ENCODE measurements around the gene HPF1.
"Not testable (repeated sequence)": the region's sequence is repeated elsewhere in the genome, so short reads cannot be mapped to it uniquely, and the experiment has no call there.

Gene HPF1

GRCh38 chr4:169741569-169741968, 16.2 kb downstream of the HPF1 start:
- no peak for DNase-seq (ENCODE audit: low read depth in 2 of 2)

DNA sequence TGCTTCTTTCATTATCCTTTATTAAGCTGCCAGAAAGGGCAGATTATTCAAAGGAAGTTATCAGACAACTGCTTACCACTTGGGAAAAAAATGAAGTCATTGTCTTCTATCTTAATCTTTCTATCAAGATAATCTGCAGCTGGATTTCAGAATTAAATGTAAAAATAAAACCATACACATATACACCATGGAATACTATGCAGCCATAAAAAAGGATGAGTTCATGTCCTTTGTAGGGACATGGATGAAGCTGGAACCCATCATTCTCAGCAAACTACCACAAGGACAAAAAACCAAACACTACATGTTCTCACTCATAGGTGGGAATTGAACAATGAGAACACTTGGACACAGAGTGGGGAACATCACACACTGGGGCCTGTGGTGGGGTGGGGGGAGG, 19.1 kb downstream of the HPF1 start:
- not testable (repeated sequence) for DNase-seq (ENCODE audit: low read depth in 2 of 2)

DNA sequence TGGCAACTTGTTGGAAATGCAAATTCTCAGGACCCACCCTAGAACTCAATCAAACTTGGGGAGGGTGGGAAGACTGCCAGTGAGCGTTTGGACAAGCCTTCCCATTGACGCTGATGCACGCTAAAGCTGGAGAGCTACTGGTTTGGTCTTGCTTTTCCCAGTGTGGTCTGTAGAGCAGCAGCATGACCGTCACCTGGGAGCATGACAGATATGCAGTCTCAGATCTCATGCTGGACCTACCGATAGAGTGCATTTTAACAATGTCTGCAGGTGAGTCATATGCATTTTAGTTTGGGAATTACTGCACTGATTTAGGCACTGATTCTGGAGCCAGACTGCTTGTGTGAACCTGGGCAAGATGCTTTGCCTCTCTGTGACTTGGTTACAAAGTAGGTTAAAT, 27.2 kb downstream of the HPF1 start:
- no peak for DNase-seq (ENCODE audit: low read depth in 2 of 2)

GRCh38 chr4:169727616-169728015, 30.1 kb downstream of the HPF1 start:
- DNase-seq (ENCODE audit: low read depth in 2 of 2): no peak

- DNase-seq (ENCODE audit: low read depth in 2 of 2): peak; percentile 33 to 41
Measured at GRCh38 chr4:169724260-169724659, 33.5 kb downstream of the HPF1 start.

DNA sequence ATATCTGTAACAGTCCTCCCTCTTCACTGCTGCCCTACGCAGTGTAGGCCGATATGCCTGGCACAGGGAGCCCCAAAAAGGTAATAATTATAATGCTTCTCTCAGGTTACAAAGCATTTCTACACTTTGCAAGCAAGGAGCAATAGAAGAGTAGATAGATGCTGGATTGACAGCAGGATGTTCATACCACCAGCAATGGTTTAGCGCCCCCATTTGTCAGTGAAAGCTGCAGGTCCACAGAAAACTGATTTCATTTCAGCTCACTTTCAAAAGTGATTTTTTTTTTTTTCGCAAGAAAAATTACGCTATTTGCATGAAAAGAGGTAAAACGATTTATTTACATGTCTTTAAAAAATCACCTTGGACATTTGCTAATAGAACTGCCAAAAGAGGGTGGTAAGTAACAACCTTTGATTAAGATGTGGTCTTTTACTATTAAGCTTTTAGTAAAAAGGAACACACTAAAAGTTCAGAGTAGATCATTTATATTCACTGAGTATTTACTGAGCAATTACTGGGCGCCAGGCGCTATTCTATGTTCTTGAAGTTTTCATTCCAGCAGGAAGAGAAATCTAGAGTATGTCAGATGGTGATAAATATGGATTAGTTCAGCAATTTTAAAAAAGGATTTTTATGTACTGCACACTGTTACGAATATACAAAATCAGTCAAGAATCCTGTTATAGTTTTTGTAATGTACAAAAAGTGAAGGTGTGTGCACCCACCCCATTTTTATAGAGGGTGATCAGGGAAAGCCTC, 34.4 kb downstream of the HPF1 start:
- no peak for DNase-seq (ENCODE audit: low read depth in 2 of 2)

- no peak for DNase-seq (ENCODE audit: low read depth in 2 of 2)
Measured at GRCh38 chr4:169720529-169720928, 37.2 kb downstream of the HPF1 start.

- no peak for DNase-seq (ENCODE audit: low read depth in 2 of 2)
Measured at GRCh38 chr4:169716677-169717076, 41.1 kb downstream of the HPF1 start.

GRCh38 chr4:169715826-169716225, 41.9 kb downstream of the HPF1 start:
- no peak for DNase-seq (ENCODE audit: low read depth in 2 of 2)

GRCh38 chr4:169707958-169708643, 49.6 kb downstream of the HPF1 start:
- DNase-seq (ENCODE audit: low read depth in 2 of 2): no peak

DNA sequence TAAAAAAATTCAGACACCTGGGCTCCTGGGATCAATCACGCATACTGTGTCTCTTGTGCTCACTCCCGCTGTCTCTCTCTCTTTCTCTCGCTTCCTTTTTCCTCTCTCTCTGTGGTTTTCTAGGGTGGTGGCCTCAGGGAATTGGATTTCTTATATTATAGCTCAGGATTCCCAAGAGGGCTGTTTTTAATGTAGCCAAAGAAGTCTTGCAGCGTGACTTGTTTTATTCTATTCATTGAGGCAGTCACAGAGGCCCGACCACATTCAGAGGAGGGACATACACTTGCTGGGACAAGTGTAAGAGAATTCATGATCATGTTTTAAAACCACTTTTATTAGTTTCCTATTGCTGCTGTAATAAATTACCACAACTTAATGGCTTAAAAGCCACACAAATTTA, 59.4 kb downstream of the HPF1 start:
- no peak for DNase-seq (ENCODE audit: low read depth in 2 of 2)

DNA sequence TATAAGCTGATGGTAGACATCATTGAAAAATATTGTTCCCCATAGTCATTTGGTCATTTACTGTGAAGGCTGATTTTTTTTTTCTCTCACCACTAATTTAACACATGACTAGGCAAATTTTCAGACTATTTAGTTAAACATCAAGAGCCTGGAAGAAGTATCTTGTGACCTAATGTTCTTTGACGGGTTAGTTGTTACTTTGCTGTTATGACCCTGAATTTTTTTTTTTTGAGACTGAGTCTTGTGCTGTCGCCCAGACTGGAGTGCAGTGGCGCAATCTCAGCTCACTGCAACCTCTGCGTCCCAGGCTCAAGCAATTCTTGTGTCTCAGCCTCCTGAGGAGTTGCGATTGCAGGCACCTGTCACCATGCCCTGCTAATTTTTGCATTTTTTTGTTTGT, 67.0 kb downstream of the HPF1 start:
- DNase-seq (ENCODE audit: low read depth in 2 of 2): no peak

GRCh38 chr4:169689681-169690080, 68.1 kb downstream of the HPF1 start:
- no peak for DNase-seq (ENCODE audit: low read depth in 2 of 2)

GRCh38 chr4:169682372-169683047, 75.2 kb downstream of the HPF1 start:
- DNase-seq (ENCODE audit: low read depth in 2 of 2): peak; percentile 55
